ENCODE results near the gene ZNF646.

Gene ZNF646

GRCh38 chr16:31127182-31127581, 53.0 kb downstream of the ZNF646 start:
- no peak for DNase-seq (ENCODE audit: low read depth)
- H3K4me3 ChIP-seq (ENCODE audit: low read depth, low read length): no peak overlapping the region

GRCh38 chr16:31128711-31129567, 54.7 kb downstream of the ZNF646 start:
- no peak overlapping the region for H3K4me3 ChIP-seq (ENCODE audit: low read depth, low read length)

GRCh38 chr16:31129568-31130335, 55.5 kb downstream of the ZNF646 start:
- DNase-seq (ENCODE audit: low read depth): no peak
- H3K4me3 ChIP-seq (ENCODE audit: low read depth, low read length): no peak overlapping the region

More at GRCh38 chr16:31128711-31129567, 54.7 kb downstream of the ZNF646 start:
- DNase-seq (ENCODE audit: low read depth): no peak

- H3K4me3 ChIP-seq (ENCODE audit: low read depth, low read length): no peak overlapping the region
- no peak for DNase-seq (ENCODE audit: low read depth)
Measured at GRCh38 chr16:31130336-31130891, 56.2 kb downstream of the ZNF646 start.

GRCh38 chr16:31130899-31131298, 56.7 kb downstream of the ZNF646 start:
- no peak for DNase-seq (ENCODE audit: low read depth)
- no peak overlapping the region for H3K4me3 ChIP-seq (ENCODE audit: low read depth, low read length)

GRCh38 chr16:31131416-31131815, 57.2 kb downstream of the ZNF646 start:
- DNase-seq (ENCODE audit: low read depth): no peak
- no peak overlapping the region for H3K4me3 ChIP-seq (ENCODE audit: low read depth, low read length)

- no peak for DNase-seq (ENCODE audit: low read depth)
- no peak overlapping the region for H3K4me3 ChIP-seq (ENCODE audit: low read depth, low read length)
Measured at GRCh38 chr16:31131841-31132271, 57.6 kb downstream of the ZNF646 start.

GRCh38 chr16:31132303-31132979, 58.2 kb downstream of the ZNF646 start:
- DNase-seq (ENCODE audit: low read depth): no peak
- no peak overlapping the region for H3K4me3 ChIP-seq (ENCODE audit: low read depth, low read length)

GRCh38 chr16:31133046-31133501, 58.9 kb downstream of the ZNF646 start:
- no peak for DNase-seq (ENCODE audit: low read depth)
- H3K4me3 ChIP-seq (ENCODE audit: low read depth, low read length): no peak overlapping the region
